ENCODE results near the gene S1PR4.

S1PR4 gene

GRCh38 chr19:3224346-3225168, 46.0 kb downstream of the S1PR4 start, which contains the start of gene CELF5:
CELF5 (plus strand) TSS chr19:3224661; CDS start chr19:3224740, 79 bp downstream.
- H2AK5ac ChIP-seq (ENCODE audit: low read length): no peak within 1 kb of the TSS
- no peak within 1 kb of the TSS for H3K27ac ChIP-seq (ENCODE audit: low read depth, low read length)
- no peak within 1 kb of the TSS for H2BK5ac ChIP-seq (ENCODE audit: low read depth, low read length, poor library complexity)
- peak within 1 kb of the TSS; percentile 26 for H3K4me3 ChIP-seq (ENCODE audit: low read depth, low read length)
- no peak within 1 kb of the TSS for H4K8ac ChIP-seq (ENCODE audit: low read depth, low read length)
- H2BK12ac ChIP-seq (ENCODE audit: low read length): no peak within 1 kb of the TSS
- no peak within 1 kb of the TSS for H3K4ac ChIP-seq (ENCODE audit: low read depth, low read length)
- DNase-seq: peak in 1 of 2 donors; percentile 42
- H3K4me1 ChIP-seq (ENCODE audit: control insufficient read depth in 1 of 2, insufficient read depth in 2 of 2, low read length in 2 of 2): peaks cover 0 to 2% of the 10 kb centered on the region in 2 experiments
- H4K12ac ChIP-seq (ENCODE audit: low read depth, low read length): no peak within 1 kb of the TSS
- H3K79me2 ChIP-seq (ENCODE audit: control insufficient read depth, insufficient read depth, low read length, poor library complexity): no peaks in the 10 kb centered on the region
- H3K4me2 ChIP-seq (ENCODE audit: low read length): peak within 1 kb of the TSS; percentile 64
- no peak within 1 kb of the TSS for H3K18ac ChIP-seq (ENCODE audit: low read length)
- no peak within 1 kb of the TSS for H3K14ac ChIP-seq (ENCODE audit: low read length)
- H3K27me3 ChIP-seq (ENCODE audit: insufficient read depth, low read length): peaks cover 21% of the 10 kb centered on the region
- no peaks in the 10 kb centered on the region for H3K36me3 ChIP-seq (ENCODE audit: control insufficient read depth in 1 of 2, insufficient read depth in 2 of 2, low read length in 2 of 2)
- no peaks in the 10 kb centered on the region for H3K9me3 ChIP-seq (ENCODE audit: insufficient read depth, low read depth, low read length)
- no peaks in the 10 kb centered on the region for H3K79me1 ChIP-seq (ENCODE audit: low read length)
- no peak within 1 kb of the TSS for H2AFZ ChIP-seq (ENCODE audit: insufficient read depth, low read length, poor library complexity)
- no peak within 1 kb of the TSS for H4K91ac ChIP-seq (ENCODE audit: low read depth, low read length)
- H2BK120ac ChIP-seq (ENCODE audit: insufficient read depth, low read length, poor library complexity): no peak within 1 kb of the TSS
- no peak within 1 kb of the TSS for H3K9ac ChIP-seq (ENCODE audit: low read length)
- H3K23ac ChIP-seq (ENCODE audit: low read length): no peak within 1 kb of the TSS
- no CpG with 5 or more reads among the region's 94 CpGs for WGBS (ENCODE audit: extremely low coverage, insufficient coverage, insufficient read length)

GRCh38 chr19:3225169-3225485, 46.6 kb downstream of the S1PR4 start:
- no peaks in the 10 kb centered on the region for H3K36me3 ChIP-seq (ENCODE audit: control insufficient read depth in 1 of 2, insufficient read depth in 2 of 2, low read length in 2 of 2)

GRCh38 chr19:3225677-3226093, 47.1 kb downstream of the S1PR4 start:
- no peak overlapping the region for H3K14ac ChIP-seq (ENCODE audit: low read length)
- H3K4ac ChIP-seq (ENCODE audit: low read depth, low read length): no peak overlapping the region
- peaks cover 21% of the 10 kb centered on the region for H3K27me3 ChIP-seq (ENCODE audit: insufficient read depth, low read length)
- no peak overlapping the region for H4K12ac ChIP-seq (ENCODE audit: low read depth, low read length)
- H3K9ac ChIP-seq (ENCODE audit: low read length): no peak overlapping the region
- no peak overlapping the region for H2AFZ ChIP-seq (ENCODE audit: insufficient read depth, low read length, poor library complexity)
- H3K18ac ChIP-seq (ENCODE audit: low read length): no peak overlapping the region
- no peak overlapping the region for H3K4me3 ChIP-seq (ENCODE audit: low read depth, low read length)
- H3K79me2 ChIP-seq (ENCODE audit: control insufficient read depth, insufficient read depth, low read length, poor library complexity): no peaks in the 10 kb centered on the region
- H3K23ac ChIP-seq (ENCODE audit: low read length): no peak overlapping the region
- no peaks in the 10 kb centered on the region for H3K9me3 ChIP-seq (ENCODE audit: insufficient read depth, low read depth, low read length)
- no peak for DNase-seq
- no peaks in the 10 kb centered on the region for H3K79me1 ChIP-seq (ENCODE audit: low read length)
- H3K4me2 ChIP-seq (ENCODE audit: low read length): no peak overlapping the region
- H4K91ac ChIP-seq (ENCODE audit: low read depth, low read length): no peak overlapping the region
- WGBS (ENCODE audit: extremely low coverage, insufficient coverage, insufficient read length): no CpG with 5 or more reads among the region's 16 CpGs
- no peak overlapping the region for H2BK5ac ChIP-seq (ENCODE audit: low read depth, low read length, poor library complexity)
- peaks cover 0 to 2% of the 10 kb centered on the region in 2 experiments for H3K4me1 ChIP-seq (ENCODE audit: control insufficient read depth in 1 of 2, insufficient read depth in 2 of 2, low read length in 2 of 2)
- no peak overlapping the region for H2BK12ac ChIP-seq (ENCODE audit: low read length)
- no peak overlapping the region for H4K8ac ChIP-seq (ENCODE audit: low read depth, low read length)
- no peak overlapping the region for H2AK5ac ChIP-seq (ENCODE audit: low read length)
- H3K27ac ChIP-seq (ENCODE audit: low read depth, low read length): no peak overlapping the region
- H3K36me3 ChIP-seq (ENCODE audit: control insufficient read depth in 1 of 2, insufficient read depth in 2 of 2, low read length in 2 of 2): no peaks in the 10 kb centered on the region
- no peak overlapping the region for H2BK120ac ChIP-seq (ENCODE audit: insufficient read depth, low read length, poor library complexity)

More at GRCh38 chr19:3225169-3225485, 46.6 kb downstream of the S1PR4 start:
- Histone ChIP-seq H2AK5ac (ENCODE audit: low read length) (no peak overlapping the region), H2AFZ (ENCODE audit: insufficient read depth, low read length, poor library complexity) (no peak overlapping the region), H2BK5ac (ENCODE audit: low read depth, low read length, poor library complexity) (no peak overlapping the region), H3K9me3 (ENCODE audit: insufficient read depth, low read depth, low read length) (no peaks in the 10 kb centered on the region), H4K8ac (ENCODE audit: low read depth, low read length) (no peak overlapping the region), H3K18ac (ENCODE audit: low read length) (no peak overlapping the region), H3K4me3 (ENCODE audit: low read depth, low read length) (no peak overlapping the region), H3K9ac (ENCODE audit: low read length) (no peak overlapping the region), H3K27me3 (ENCODE audit: insufficient read depth, low read length) (peaks cover 21% of the 10 kb centered on the region), H3K79me1 (ENCODE audit: low read length) (no peaks in the 10 kb centered on the region), H2BK12ac (ENCODE audit: low read length) (no peak overlapping the region), H2BK120ac (ENCODE audit: insufficient read depth, low read length, poor library complexity) (no peak overlapping the region), H4K12ac (ENCODE audit: low read depth, low read length) (no peak overlapping the region), H3K4me1 (ENCODE audit: control insufficient read depth in 1 of 2, insufficient read depth in 2 of 2, low read length in 2 of 2) (peaks cover 0 to 2% of the 10 kb centered on the region in 2 experiments), H4K91ac (ENCODE audit: low read depth, low read length) (no peak overlapping the region), H3K79me2 (ENCODE audit: control insufficient read depth, insufficient read depth, low read length, poor library complexity) (no peaks in the 10 kb centered on the region), H3K14ac (ENCODE audit: low read length) (no peak overlapping the region), H3K27ac (ENCODE audit: low read depth, low read length) (no peak overlapping the region), H3K4me2 (ENCODE audit: low read length) (no peak overlapping the region), H3K23ac (ENCODE audit: low read length) (no peak overlapping the region), H3K4ac (ENCODE audit: low read depth, low read length) (no peak overlapping the region)
- WGBS (ENCODE audit: extremely low coverage, insufficient coverage, insufficient read length): no CpG with 5 or more reads among the region's 9 CpGs
- no peak for DNase-seq

- Histone ChIP-seq H3K4ac (ENCODE audit: low read depth, low read length) (no peak overlapping the region), H3K27me3 (ENCODE audit: insufficient read depth, low read length) (peaks cover 21% of the 10 kb centered on the region), H3K4me2 (ENCODE audit: low read length) (no peak overlapping the region), H4K8ac (ENCODE audit: low read depth, low read length) (no peak overlapping the region), H3K27ac (ENCODE audit: low read depth, low read length) (no peak overlapping the region), H3K79me1 (ENCODE audit: low read length) (no peaks in the 10 kb centered on the region), H4K91ac (ENCODE audit: low read depth, low read length) (no peak overlapping the region), H2AK5ac (ENCODE audit: low read length) (no peak overlapping the region), H3K14ac (ENCODE audit: low read length) (no peak overlapping the region), H3K9me3 (ENCODE audit: insufficient read depth, low read depth, low read length) (no peaks in the 10 kb centered on the region), H3K18ac (ENCODE audit: low read length) (no peak overlapping the region), H3K4me1 (ENCODE audit: control insufficient read depth in 1 of 2, insufficient read depth in 2 of 2, low read length in 2 of 2) (peaks cover 0 to 2% of the 10 kb centered on the region in 2 experiments), H3K23ac (ENCODE audit: low read length) (no peak overlapping the region), H2BK12ac (ENCODE audit: low read length) (no peak overlapping the region), H3K9ac (ENCODE audit: low read length) (no peak overlapping the region), H2BK120ac (ENCODE audit: insufficient read depth, low read length, poor library complexity) (no peak overlapping the region), H3K4me3 (ENCODE audit: low read depth, low read length) (no peak overlapping the region), H2BK5ac (ENCODE audit: low read depth, low read length, poor library complexity) (no peak overlapping the region), H2AFZ (ENCODE audit: insufficient read depth, low read length, poor library complexity) (no peak overlapping the region), H3K79me2 (ENCODE audit: control insufficient read depth, insufficient read depth, low read length, poor library complexity) (no peaks in the 10 kb centered on the region), H4K12ac (ENCODE audit: low read depth, low read length) (no peak overlapping the region), H3K36me3 (ENCODE audit: control insufficient read depth in 1 of 2, insufficient read depth in 2 of 2, low read length in 2 of 2) (no peaks in the 10 kb centered on the region)
- WGBS (ENCODE audit: extremely low coverage, insufficient coverage, insufficient read length): no CpG with 5 or more reads among the region's 12 CpGs
- DNase-seq: no peak
Observed at GRCh38 chr19:3227054-3227626, 48.6 kb downstream of the S1PR4 start.

Measured in trophoblast cell (in vitro differentiated cells and primary cell).